ENCODE measurements around the gene GRID1.

DNA sequence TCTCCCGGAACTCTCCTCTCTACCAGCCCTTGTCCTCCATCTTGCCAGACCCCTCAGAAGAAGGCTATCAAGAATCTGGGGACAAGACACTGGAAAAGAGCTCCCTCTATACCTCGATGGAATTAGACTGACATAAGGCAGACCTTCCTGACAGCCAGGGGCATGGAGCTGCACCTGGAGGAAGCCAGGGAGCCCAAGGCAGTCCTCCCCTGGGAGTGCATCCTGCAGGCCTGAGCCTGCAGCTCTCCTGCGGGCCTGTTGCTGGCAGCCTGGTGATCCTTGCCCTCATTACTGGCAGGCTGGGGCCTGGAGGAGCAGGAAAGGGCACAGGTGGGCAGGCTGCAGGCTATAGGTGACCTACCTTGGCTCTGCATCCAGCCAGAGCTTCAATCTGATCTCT lies 323.4 kb downstream of the GRID1 start:
- TF ChIP-seq POLR2A (IDR thresholded peaks at IDR 0.05): no peak
- TF ChIP-seq, protein P1, sequence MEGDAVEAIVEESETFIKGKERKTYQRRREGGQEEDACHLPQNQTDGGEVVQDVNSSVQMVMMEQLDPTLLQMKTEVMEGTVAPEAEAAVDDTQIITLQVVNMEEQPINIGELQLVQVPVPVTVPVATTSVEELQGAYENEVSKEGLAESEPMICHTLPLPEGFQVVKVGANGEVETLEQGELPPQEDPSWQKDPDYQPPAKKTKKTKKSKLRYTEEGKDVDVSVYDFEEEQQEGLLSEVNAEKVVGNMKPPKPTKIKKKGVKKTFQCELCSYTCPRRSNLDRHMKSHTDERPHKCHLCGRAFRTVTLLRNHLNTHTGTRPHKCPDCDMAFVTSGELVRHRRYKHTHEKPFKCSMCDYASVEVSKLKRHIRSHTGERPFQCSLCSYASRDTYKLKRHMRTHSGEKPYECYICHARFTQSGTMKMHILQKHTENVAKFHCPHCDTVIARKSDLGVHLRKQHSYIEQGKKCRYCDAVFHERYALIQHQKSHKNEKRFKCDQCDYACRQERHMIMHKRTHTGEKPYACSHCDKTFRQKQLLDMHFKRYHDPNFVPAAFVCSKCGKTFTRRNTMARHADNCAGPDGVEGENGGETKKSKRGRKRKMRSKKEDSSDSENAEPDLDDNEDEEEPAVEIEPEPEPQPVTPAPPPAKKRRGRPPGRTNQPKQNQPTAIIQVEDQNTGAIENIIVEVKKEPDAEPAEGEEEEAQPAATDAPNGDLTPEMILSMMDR (IDR thresholded peaks at IDR 0.05): no peak

Data from thyroid gland (tissue), 4 donors.